Hepatocyte (in vitro differentiated cells): ENCODE data around the gene CBX4. TPM values are rescaled to one million over a fixed set of nuclear protein-coding genes. Genes with fewer than 3 reads are reported as not detected.

Experiments used
- DNase-seq: peaks from one replicate; pipeline ENCODE4 v3.0.0-alpha.2; 2016; ENCODE audit warnings: low spot score
- H2AFZ ChIP-seq: fragments of 200-600 bp; sonication (generic); 2 replicates; pipeline ENCODE4 v1.6.0; 2016; ENCODE audit warnings: antibody characterized with exemption, mild to moderate bottlenecking
- H3K27ac ChIP-seq: fragments of 200-600 bp; sonication (generic); 2 replicates; pipeline ENCODE4 v1.5.1; 2016; ENCODE audit warnings: mild to moderate bottlenecking
- H3K27me3 ChIP-seq: fragments of 200-600 bp; sonication (generic); 2 replicates; pipeline ENCODE4 v1.6.1; 2016
- H3K36me3 ChIP-seq: fragments of 200-600 bp; sonication (generic); replicated peaks from 2 replicates; pipeline ENCODE4 v1.5.1; 2016; ENCODE audit warnings: low read depth; ENCODE audit not compliant: insufficient read depth
- H3K4me1 ChIP-seq: fragments of 200-600 bp; sonication (generic); 2 replicates; pipeline ENCODE4 v1.5.1; 2016; ENCODE audit warnings: mild to moderate bottlenecking, moderate library complexity; ENCODE audit not compliant: insufficient read depth
- H3K4me2 ChIP-seq: fragments of 200-600 bp; sonication (generic); 2 replicates; pipeline ENCODE4 v1.6.0; 2016
- H3K4me3 ChIP-seq: fragments of 200-600 bp; sonication (generic); 2 replicates; pipeline ENCODE4 v1.5.1; 2016; ENCODE audit warnings: mild to moderate bottlenecking
- H3K79me2 ChIP-seq: fragments of 200-600 bp; sonication (generic); 2 replicates; pipeline ENCODE4 v1.6.0; 2017; ENCODE audit warnings: mild to moderate bottlenecking
- H3K9me2 ChIP-seq: fragments of 200-600 bp; sonication (generic); replicated peaks from 2 replicates; pipeline ENCODE4 v1.6.0; 2017; ENCODE audit warnings: mild to moderate bottlenecking; ENCODE audit not compliant: insufficient read depth
- H3K9me3 ChIP-seq: fragments of 200-600 bp; sonication (generic); 2 replicates; pipeline ENCODE4 v1.5.1; 2016; ENCODE audit warnings: low read depth, mild to moderate bottlenecking
- H4K20me1 ChIP-seq: fragments of 200-600 bp; sonication (generic); 2 replicates; pipeline ENCODE4 v1.6.0; 2016; ENCODE audit warnings: mild to moderate bottlenecking; ENCODE audit not compliant: insufficient read depth, poor library complexity, severe bottlenecking
- EZH2 ChIP-seq: fragments of 200-600 bp; sonication (generic); IDR thresholded peaks from 2 replicates; pipeline ENCODE4 v1.6.1; 2016; ENCODE audit warnings: antibody characterized with exemption, mild to moderate bottlenecking, borderline replicate concordance
- EZH2phosphoT487 ChIP-seq: fragments of 200-600 bp; sonication (generic); IDR thresholded peaks from one replicate; pipeline ENCODE4 v1.6.1; 2018; ENCODE audit warnings: antibody characterized with exemption, mild to moderate bottlenecking, low read depth, moderate library complexity; ENCODE audit not compliant: unreplicated experiment, severe bottlenecking
- WGBS: methylation state at CpG from one replicate; pipeline ENCODE4 v1.1.6; 2016; ENCODE audit warnings: low lambda C conversion rate; ENCODE audit errors: missing lambda C conversion rate; 5-methylcytosine and 5-hydroxymethylcytosine counted together
- polyA plus RNA-seq: library from polyadenylated mRNA; unstranded; fragments of >200 nt; fragmentation: Nextera tagmentation; extraction: Ambion mirVana; gene quantifications from 2 replicates; pipeline ENCODE4 v1.2.1, GENCODE V29; 2016
- total RNA-seq: library from RNA; depleted of rRNA; stranded (reverse); fragments of >200 nt; gene quantifications from 2 replicates; pipeline ENCODE4 v1.2.3, GENCODE V29; 2014
- TF ChIP-seq, protein P1 (sequence below): fragments of 200-600 bp; sonication (generic); IDR thresholded peaks from 2 replicates; pipeline ENCODE4 v1.5.1; 2016; ENCODE audit warnings: antibody characterized with exemption, mild to moderate bottlenecking; ENCODE audit not compliant: poor library complexity

CBX4 gene
- total and polyA plus RNA-seq, 2 experiments from 2014 or later, result 56.1 to 86.7 TPM

DNA sequence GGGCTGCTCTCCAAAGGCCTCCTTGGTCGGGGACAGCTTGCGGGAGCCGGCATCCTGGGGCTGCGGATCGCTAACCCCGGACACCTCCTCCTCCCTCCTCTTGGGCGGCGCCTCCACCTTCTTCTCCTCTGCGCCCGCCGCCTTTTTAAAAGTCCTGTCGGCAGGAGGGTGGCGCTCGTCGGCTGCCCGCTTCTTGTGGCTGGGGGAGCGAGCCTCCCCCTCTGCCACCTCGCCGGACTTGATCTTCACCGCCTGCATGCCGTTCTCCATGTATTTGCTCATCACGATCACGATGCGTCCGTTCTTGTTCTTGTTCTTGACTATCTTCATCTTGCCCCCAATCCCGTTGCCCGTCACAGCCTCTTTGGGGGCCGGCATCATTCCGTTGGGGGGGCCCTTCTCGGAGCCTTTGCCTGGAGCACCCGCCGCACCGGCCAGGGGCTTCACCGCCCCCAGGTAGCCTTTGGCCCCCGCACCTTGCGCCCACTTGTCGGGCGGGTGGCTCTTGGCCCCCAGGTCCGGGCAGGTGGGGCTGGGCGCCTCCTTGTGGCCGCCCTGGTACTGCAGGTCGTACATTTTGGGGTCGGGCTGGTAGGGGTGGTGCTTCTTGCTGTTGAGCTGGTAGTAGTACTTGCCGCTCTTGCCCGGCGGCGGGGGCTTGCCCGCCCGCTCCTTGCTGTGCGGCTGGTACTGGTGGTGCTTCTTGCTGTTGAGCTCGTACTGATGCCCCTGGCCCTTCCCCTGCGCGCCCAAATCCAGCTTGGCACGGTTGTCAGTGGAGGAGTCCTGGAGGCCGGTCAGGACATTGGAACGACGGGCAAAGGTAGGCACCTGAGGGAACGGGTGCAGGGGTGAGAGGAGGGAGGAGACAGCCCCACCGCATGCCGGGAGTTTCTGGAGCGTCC is 4.4 kb downstream of the CBX4 start:
- DNase-seq, result peak; percentile 26

DNA sequence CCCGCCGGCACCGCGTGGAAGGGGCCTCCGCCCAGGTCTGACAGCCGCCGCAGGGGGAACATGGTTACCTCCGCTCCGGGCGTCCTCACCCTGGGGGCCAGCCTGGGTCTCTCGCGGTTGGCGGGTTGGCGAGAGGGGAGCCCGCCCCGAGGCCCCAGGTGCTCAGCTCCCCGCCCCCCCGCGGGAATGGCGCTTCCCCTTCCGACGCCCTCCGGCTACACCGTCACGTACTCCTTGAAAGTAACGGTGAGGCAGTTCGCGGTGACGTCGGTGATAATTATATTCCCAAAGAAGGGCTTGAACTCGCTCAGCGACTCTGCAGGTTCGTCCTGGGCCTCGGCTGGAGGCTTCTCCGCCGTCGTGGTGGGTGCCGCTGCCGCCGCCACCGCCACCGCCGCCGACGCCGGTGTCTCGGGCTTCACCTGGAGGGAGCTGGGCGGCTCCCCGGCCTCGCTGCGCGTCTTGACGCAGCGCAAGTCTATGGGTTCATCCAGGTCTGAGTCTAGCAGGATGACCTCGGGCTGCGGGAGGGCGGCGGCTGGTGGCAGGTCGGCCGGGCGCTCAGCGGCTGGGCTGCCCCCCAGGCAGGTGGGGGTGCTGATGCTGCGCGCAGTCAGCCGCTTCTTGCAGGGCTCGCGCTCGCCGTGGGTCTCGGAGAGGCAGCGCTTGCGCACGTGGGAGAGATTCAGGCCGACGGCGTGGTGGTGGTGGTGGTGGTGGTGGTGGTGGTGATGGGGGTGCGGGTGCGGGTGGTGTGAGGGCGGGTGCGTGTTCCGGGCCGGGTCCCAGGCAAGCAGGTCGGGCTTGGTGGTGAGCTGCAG is 5.3 kb downstream of the CBX4 start:
- H3K27me3 ChIP-seq, result no peaks in the 10 kb centered on the region
- peaks cover 39% of the 10 kb centered on the region for H3K4me1 ChIP-seq
- H3K4me3 ChIP-seq, result no peak overlapping the region
- no peaks in the 10 kb centered on the region for H3K36me3 ChIP-seq
- DNase-seq, result no peak
- peak overlapping the region; percentile 81 for H3K4me2 ChIP-seq
- H3K9me3 ChIP-seq, result no peaks in the 10 kb centered on the region
- H3K27ac ChIP-seq, result no peak overlapping the region
- H4K20me1 ChIP-seq, result peaks cover 66% of the 10 kb centered on the region
- H3K79me2 ChIP-seq, result peaks cover 43% of the 10 kb centered on the region
- H3K9me2 ChIP-seq, result no peaks in the 10 kb centered on the region
- WGBS, result 63% methylated on average over 53 of the region's 83 CpGs
- no peak overlapping the region for H2AFZ ChIP-seq
- TF ChIP-seq EZH2phosphoT487 (no peak), EZH2 (no peak)
- TF ChIP-seq, protein P1, sequence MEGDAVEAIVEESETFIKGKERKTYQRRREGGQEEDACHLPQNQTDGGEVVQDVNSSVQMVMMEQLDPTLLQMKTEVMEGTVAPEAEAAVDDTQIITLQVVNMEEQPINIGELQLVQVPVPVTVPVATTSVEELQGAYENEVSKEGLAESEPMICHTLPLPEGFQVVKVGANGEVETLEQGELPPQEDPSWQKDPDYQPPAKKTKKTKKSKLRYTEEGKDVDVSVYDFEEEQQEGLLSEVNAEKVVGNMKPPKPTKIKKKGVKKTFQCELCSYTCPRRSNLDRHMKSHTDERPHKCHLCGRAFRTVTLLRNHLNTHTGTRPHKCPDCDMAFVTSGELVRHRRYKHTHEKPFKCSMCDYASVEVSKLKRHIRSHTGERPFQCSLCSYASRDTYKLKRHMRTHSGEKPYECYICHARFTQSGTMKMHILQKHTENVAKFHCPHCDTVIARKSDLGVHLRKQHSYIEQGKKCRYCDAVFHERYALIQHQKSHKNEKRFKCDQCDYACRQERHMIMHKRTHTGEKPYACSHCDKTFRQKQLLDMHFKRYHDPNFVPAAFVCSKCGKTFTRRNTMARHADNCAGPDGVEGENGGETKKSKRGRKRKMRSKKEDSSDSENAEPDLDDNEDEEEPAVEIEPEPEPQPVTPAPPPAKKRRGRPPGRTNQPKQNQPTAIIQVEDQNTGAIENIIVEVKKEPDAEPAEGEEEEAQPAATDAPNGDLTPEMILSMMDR, result no peak

More for the DNA sequence above, 4.4 kb downstream of the CBX4 start:
- H3K27ac ChIP-seq, result no peak overlapping the region
- H4K20me1 ChIP-seq, result peaks cover 66% of the 10 kb centered on the region
- 66% methylated on average over 55 of the region's 61 CpGs for WGBS
- H2AFZ ChIP-seq, result no peak overlapping the region
- no peaks in the 10 kb centered on the region for H3K9me2 ChIP-seq
- peak overlapping the region; percentile 81 for H3K4me2 ChIP-seq
- H3K79me2 ChIP-seq, result peaks cover 43% of the 10 kb centered on the region
- H3K4me3 ChIP-seq, result no peak overlapping the region
- H3K9me3 ChIP-seq, result no peaks in the 10 kb centered on the region
- TF ChIP-seq EZH2phosphoT487, result no peak
- TF ChIP-seq, protein P1, result peak; percentile 71
- no peak for TF ChIP-seq EZH2
- no peaks in the 10 kb centered on the region for H3K36me3 ChIP-seq
- peaks cover 40% of the 10 kb centered on the region for H3K4me1 ChIP-seq
- peaks cover 1% of the 10 kb centered on the region for H3K27me3 ChIP-seq

DNA sequence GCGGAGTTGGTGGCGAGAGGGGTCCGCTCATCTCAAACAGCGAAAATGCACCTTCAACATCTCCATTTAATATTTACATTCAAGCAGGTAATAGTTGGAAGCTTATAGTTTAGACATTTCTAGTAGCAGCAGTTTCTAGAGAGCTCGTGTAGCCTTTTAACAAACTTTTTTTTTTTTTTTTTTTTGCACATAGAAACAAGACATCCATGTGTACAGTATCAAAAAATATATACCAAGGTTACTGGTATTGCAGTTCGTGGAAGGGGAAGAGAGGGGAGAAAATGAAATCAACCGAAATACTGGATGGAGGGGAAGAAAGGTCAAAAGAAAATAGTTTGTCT is 6.2 kb downstream of the CBX4 start:
- no peaks in the 10 kb centered on the region for H3K9me3 ChIP-seq
- H3K27me3 ChIP-seq, result no peaks in the 10 kb centered on the region
- 63% methylated on average over 7 of the region's 7 CpGs for WGBS
- TF ChIP-seq EZH2phosphoT487 (no peak), EZH2 (no peak)
- TF ChIP-seq, protein P1, result no peak
- H3K4me3 ChIP-seq, result no peak overlapping the region
- H3K27ac ChIP-seq, result no peak overlapping the region
- H3K4me1 ChIP-seq, result peaks cover 39% of the 10 kb centered on the region
- peaks cover 37% of the 10 kb centered on the region for H3K79me2 ChIP-seq
- H3K36me3 ChIP-seq, result no peaks in the 10 kb centered on the region
- peak overlapping the region; percentile 81 for H3K4me2 ChIP-seq
- no peak overlapping the region for H2AFZ ChIP-seq
- H3K9me2 ChIP-seq, result no peaks in the 10 kb centered on the region
- H4K20me1 ChIP-seq, result peaks cover 60% of the 10 kb centered on the region
- DNase-seq, result no peak
